Amniotic epithelial cell (primary cell): Measurements from ENCODE around the gene RNF182.
A peak's percentile ranks its signal among the peaks of the same experiment; 100 is the strongest.
"Not testable (repeated sequence)": the region's sequence is repeated elsewhere in the genome, so short reads cannot be mapped to it uniquely, and the experiment has no call there.

Experiments used
- DNase-seq: peaks from one replicate; pipeline ENCODE4 v3.0.0-alpha.2; 2010; ENCODE audit warnings: low read depth

RNF182 gene

GRCh38 chr6:13917141-13917540 lies 7.6 kb upstream of the RNF182 start:
- no peak for DNase-seq

DNA sequence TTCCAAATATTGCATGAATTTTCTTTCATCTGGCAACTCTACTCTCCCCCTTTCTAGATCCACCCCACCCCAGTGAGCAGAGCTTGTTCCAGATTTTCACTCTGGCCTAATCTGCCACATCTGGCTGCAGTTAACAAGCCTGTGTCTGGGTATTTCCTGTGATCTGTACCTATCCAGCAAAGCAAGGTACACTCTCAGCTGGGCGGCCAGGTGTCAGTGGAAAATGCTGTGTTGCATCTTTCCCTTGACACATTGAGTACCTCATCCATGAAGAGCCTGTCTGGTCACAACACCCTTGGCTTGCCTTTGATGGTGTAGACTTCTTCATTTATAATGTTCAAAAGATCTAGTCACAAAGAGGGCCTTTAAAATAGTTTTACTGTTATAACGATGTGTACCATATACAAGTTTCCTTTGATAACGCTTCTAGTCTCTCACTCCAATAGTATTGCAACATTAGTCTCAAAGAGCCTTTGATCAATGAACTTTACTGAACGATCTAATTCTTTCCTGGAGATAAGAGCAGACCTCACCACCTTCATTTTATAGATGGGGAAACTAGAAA lies 6.0 kb upstream of the RNF182 start:
- DNase-seq: no peak

- no peak for DNase-seq
These were observed 4.9 kb upstream of the RNF182 start for GRCh38 chr6:13919861-13920260.

DNA sequence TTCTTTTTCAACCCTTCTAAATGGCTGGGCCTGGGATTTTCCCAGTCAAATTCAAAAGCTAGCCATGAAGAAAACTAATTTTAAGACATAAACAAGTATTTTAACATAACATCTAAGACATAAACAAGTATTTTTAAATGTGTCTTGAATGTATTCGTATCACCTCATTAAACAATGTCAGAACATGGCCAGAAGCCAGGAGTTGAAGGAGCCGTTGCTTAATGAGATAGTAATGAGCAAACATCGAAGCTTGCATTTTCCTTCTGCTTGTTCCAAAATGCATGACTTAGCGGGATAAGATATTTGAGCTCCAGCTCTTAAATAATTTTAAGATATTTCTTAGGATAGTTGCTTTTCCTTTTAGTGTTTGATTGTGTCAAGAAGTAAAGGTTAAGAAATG lies 4.2 kb upstream of the RNF182 start:
- DNase-seq: no peak

GRCh38 chr6:13922750-13923149 lies 2.0 kb upstream of the RNF182 start:
- no peak for DNase-seq

GRCh38 chr6:13923527-13924145 lies 1.1 kb upstream of the RNF182 start:
- DNase-seq: peak; percentile 18

DNA sequence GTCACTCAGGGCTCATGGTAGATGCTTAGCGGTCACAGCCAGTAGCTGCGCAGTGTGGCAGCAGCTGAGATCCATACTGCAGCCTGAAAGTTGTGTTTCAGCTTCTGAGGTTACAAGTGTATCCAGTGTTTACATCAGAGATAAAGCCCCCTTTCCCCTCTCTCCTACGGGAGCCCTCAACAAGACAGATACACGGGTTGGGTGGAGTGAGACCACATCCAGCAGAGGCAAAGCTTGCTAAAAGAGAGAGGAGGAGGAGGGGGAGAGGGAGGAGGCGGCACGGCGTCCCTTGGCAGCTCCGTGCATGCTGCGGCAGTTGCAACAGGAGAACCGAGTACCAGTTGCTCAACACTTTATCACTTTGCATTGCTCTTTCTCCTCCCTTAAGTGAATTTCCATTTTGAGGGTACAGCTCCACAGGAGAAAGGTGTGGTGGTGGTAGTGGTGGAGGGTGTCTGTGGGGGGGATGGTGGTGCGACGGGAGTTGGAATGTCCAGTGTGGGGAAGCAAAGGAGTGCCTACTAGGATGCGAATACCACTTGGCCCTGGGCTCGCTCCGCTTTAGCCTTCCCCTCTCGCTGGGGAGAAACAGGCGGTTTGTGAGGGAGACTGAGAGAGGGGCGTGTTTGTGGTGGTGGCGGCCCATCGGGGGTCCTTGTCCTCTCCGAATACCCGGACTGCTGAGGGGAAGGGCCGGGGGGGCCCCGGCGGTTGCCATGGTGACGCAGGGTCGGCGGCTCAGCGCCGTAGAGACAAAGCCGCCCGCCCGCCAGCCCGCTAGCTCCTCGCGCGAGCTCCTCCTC lies 405 bp upstream of the RNF182 start:
- DNase-seq: peak; percentile 51

- DNase-seq: no peak
These were observed 1.6 kb downstream of the RNF182 start for GRCh38 chr6:13926378-13926777.

DNA sequence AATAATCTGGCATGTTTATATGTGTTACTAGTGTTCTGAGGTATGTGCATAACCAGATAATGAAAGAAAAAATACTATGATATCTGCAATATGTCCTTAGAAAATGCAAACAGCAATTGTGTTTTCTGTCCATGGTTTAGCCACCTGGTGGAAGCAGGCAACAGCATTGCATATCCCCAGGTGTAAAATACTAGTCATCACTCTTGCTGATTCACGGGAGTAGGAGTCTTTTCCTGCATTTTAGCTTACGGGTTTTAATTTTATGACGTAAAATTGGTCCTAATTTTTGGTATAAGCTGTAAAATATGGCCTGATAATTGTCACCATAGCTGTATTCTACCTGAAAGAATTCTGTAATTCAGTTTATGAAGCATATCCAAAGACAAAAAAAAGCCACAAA lies 2.5 kb downstream of the RNF182 start:
- no peak for DNase-seq

DNA sequence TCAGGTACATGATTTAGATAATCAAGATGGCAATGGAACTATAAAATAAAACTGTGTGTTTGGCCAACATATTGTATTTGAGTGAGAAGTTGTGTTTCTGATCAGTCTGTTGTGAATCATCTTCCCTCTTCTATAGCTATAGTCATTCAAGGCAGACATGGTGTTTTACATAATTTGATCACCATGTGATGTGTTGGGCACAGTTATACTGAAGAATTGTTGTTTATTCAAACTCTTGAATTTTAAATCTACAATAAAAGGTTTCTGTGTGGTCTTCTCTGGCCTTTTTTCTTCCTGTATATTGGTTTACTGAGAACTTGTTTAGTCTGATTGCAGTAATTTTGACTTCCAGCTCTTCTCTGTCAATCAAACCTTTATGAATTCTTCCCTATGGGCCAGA lies 4.4 kb downstream of the RNF182 start:
- no peak for DNase-seq

- DNase-seq: no peak
These were observed 7.1 kb downstream of the RNF182 start for GRCh38 chr6:13931797-13932402.

GRCh38 chr6:13932785-13933184 lies 8.0 kb downstream of the RNF182 start:
- DNase-seq: no peak

GRCh38 chr6:13934721-13935120 lies 10.0 kb downstream of the RNF182 start:
- DNase-seq: no peak

- DNase-seq: no peak
These were observed 10.6 kb downstream of the RNF182 start for GRCh38 chr6:13935190-13935880.

DNA sequence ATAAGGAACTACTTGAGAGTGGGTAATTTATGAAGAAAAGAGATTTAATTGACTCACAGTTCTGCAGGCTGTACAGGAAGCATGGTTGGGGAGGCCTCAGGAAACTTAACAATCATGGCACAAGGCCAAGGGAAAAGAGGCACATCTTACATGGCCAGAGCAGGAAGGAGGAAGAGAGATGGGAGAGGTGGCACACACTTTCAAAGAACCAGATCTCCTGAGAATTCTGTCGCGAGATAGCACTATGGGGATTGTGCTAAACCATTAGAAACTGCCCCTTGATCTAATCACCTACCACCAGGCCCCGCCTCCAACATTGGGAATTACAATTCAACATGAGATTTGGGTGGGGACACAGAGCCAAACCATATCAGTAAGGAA lies 11.1 kb downstream of the RNF182 start:
- not testable (repeated sequence) for DNase-seq

DNA sequence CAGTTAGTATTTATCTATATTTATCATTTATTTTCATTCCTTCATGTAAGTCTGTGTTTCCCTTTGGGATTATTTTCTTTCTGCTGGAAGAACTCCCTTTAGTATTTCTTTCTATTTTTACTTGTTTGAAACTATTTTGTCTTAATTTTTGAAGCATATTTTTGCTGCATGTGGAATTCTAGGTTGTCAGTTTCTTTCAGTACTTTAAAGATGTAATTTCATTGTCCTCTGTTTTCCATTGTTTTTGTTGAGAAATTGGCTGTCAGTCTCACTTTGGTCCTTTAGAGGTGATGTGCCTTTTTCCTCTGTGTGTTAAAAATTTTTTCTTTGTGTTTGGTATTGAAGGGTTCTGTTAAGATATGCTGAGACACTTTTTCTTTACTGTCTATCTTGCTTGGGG lies 17.1 kb downstream of the RNF182 start:
- no peak for DNase-seq

DNA sequence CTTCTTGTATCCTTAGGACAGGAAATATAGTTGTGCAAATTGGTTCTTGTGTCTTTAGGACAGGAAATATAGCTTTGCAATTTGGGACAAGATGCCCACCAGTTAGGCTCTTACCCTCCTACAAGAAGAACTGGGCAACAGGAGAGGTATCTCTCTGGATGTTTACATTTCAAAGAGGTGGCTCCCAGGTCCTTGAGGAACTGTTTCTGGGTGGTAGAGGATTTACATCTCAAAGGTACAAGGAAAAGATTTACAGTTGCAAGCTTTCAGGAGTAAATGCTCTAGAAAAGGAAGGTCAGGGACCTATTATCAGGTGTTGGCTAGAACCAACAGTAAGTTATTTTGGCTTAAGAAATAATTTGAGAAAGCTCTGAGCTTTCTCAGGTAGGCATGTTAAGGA lies 19.2 kb downstream of the RNF182 start:
- DNase-seq: no peak

DNA sequence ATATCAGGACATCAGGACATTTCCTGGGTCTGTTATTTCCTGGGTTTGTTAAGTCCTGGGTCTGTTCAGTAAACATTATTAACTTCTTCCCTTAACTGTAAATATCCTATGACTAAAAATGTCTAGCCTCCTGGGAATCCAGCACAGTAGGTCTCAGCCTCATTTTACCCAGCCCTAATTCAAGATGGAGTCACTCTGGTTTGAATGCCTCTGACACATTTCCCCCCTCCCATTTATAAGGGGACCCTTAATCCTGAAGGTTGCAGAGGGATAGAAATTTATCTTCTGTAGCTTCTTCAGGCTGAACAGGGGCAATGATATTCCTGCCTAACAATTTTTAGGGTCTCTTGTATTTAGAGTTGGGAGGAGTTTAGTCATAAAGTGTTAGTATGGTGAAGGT lies 21.8 kb downstream of the RNF182 start:
- DNase-seq: no peak

DNA sequence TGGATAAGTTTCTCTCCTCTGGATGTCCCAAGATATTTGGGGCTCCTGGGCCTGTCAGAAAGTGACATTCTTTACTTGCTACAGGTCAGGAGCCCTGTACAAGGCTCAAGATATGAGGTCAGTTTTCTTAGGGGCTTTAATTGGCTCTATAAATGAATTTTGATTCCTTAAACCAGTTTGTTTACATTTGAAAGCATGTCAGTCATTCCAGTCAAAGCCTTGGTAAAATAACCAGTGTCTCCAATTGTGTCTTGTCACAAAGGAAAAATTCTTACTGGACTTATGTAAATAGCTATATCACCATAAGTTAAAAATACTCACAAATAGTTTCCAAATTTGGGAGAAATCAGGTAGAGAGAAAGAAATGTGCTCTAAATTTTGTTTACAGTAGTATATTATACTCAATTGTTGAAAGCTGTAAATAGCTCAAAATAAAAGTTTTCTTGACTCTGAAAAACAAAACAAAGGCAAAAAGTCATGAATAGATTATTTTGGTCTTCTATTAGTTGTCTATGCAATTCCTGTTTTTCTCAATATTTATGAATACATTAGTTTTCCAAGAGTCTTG lies 22.9 kb downstream of the RNF182 start:
- peak; percentile 1 for DNase-seq

GRCh38 chr6:13952101-13952500 lies 27.3 kb downstream of the RNF182 start:
- no peak for DNase-seq

DNA sequence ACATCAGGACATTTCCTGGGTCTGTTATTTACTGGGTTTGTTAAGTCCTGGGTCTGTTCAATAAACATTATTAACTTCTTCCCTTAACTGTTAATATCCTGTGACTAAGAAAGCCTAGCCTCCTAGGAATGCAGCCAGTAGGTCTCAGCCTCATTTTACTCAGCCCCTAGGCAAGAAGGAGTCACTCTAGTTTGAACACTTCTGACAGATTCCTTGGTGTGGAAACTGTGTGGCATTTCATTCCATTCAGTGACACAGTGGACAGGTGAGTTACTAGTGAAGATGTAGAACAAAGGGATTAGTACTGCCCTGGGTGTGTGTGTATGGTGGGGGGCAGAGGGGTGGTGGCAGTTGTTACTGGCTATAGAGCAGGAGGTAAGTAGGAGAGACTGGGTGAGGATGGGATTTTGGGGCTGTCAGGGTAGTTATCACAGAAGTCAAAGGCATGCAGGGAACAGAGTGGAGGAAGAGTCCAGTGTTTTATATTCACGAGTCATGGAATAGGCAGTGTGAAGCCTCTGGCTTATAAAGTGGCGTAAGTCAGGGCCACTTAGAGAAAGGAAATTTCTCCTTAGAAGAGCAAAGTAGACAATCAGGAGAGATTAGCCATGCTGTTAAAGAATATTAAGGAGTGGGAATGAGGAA lies 28.4 kb downstream of the RNF182 start:
- DNase-seq: no peak
